ENCODE results near the gene RAB6B. TPM values are rescaled to one million over a fixed set of nuclear protein-coding genes. Genes with fewer than 3 reads are reported as not detected.

The RAB6B gene
- polyA plus RNA-seq, 1 donor from 2014 or later, result 57.5 TPM

DNA sequence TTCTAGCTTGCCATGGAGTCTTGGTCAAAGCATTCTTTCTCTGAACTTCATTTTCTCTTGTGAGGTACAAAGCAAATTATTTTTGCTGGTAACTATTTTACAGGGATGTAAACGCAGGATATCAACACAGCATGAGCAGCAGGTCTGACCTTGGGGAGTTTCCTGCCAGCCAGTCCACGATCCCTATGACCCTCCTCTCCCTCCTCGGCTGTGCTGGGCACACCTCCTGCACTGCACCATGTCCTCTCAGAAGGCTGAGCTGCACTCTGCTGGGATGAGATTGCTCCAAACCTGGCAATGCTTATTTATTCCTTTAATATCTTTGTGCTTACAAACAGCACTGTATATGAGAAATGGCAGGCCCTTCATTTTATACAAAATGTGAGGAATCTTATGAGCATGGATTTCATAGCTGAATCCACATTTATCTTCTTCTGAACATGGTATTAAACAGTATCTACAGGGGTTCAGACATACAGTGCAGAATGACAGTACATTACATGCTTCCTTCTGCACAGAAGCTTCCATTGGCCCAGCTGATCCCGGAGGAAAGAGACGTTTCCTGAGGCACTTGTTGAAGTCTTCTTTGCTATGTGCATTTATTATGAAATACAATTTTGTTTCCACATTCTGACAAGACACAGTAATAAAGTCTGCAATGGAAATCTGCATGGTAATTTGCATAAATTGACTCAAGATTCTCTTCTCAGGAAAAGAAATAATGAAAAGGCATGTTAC is 41.2 kb downstream of the RAB6B start:
- no peaks in the 10 kb centered on the region for H3K9me3 ChIP-seq (ENCODE audit: low read length)
- no peaks in the 10 kb centered on the region for H4K20me1 ChIP-seq (ENCODE audit: insufficient read depth)
- peak overlapping the region; percentile 18 for H3K27ac ChIP-seq (ENCODE audit: low read length)
- no peaks in the 10 kb centered on the region for H3F3A ChIP-seq (ENCODE audit: insufficient read depth, low read length, poor library complexity, severe bottlenecking)
- peak overlapping the region; percentile 30 for H3K4me3 ChIP-seq (ENCODE audit: low read length)
- H3K27me3 ChIP-seq (ENCODE audit: insufficient read depth, low read depth, low read length), result no peaks in the 10 kb centered on the region
- H3K79me2 ChIP-seq (replicated peaks; ENCODE audit: insufficient read depth, low read length), result no peaks in the 10 kb centered on the region
- H2AFZ ChIP-seq (ENCODE audit: low read depth, low read length), result no peak overlapping the region
- TF ChIP-seq EZH2 (IDR thresholded peaks at IDR 0.05; ENCODE audit: borderline replicate concordance, insufficient read depth, low read length, poor library complexity, severe bottlenecking), result no peak
- TF ChIP-seq, protein P1, sequence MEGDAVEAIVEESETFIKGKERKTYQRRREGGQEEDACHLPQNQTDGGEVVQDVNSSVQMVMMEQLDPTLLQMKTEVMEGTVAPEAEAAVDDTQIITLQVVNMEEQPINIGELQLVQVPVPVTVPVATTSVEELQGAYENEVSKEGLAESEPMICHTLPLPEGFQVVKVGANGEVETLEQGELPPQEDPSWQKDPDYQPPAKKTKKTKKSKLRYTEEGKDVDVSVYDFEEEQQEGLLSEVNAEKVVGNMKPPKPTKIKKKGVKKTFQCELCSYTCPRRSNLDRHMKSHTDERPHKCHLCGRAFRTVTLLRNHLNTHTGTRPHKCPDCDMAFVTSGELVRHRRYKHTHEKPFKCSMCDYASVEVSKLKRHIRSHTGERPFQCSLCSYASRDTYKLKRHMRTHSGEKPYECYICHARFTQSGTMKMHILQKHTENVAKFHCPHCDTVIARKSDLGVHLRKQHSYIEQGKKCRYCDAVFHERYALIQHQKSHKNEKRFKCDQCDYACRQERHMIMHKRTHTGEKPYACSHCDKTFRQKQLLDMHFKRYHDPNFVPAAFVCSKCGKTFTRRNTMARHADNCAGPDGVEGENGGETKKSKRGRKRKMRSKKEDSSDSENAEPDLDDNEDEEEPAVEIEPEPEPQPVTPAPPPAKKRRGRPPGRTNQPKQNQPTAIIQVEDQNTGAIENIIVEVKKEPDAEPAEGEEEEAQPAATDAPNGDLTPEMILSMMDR (IDR thresholded peaks at IDR 0.05; ENCODE audit: poor library complexity, severe bottlenecking), result no peak
- no peak for TF ChIP-seq EP300 (conservative IDR thresholded peaks at IDR 0.05; ENCODE audit: poor library complexity, severe bottlenecking)
- no peak for TF ChIP-seq RAD21 (conservative IDR thresholded peaks at IDR 0.05)
- TF ChIP-seq MXI1 (conservative IDR thresholded peaks at IDR 0.05; ENCODE audit: poor library complexity, severe bottlenecking), result no peak
- TF ChIP-seq POLR2AphosphoS5 (IDR thresholded peaks at IDR 0.05), result no peak
- TF ChIP-seq, protein P2, sequence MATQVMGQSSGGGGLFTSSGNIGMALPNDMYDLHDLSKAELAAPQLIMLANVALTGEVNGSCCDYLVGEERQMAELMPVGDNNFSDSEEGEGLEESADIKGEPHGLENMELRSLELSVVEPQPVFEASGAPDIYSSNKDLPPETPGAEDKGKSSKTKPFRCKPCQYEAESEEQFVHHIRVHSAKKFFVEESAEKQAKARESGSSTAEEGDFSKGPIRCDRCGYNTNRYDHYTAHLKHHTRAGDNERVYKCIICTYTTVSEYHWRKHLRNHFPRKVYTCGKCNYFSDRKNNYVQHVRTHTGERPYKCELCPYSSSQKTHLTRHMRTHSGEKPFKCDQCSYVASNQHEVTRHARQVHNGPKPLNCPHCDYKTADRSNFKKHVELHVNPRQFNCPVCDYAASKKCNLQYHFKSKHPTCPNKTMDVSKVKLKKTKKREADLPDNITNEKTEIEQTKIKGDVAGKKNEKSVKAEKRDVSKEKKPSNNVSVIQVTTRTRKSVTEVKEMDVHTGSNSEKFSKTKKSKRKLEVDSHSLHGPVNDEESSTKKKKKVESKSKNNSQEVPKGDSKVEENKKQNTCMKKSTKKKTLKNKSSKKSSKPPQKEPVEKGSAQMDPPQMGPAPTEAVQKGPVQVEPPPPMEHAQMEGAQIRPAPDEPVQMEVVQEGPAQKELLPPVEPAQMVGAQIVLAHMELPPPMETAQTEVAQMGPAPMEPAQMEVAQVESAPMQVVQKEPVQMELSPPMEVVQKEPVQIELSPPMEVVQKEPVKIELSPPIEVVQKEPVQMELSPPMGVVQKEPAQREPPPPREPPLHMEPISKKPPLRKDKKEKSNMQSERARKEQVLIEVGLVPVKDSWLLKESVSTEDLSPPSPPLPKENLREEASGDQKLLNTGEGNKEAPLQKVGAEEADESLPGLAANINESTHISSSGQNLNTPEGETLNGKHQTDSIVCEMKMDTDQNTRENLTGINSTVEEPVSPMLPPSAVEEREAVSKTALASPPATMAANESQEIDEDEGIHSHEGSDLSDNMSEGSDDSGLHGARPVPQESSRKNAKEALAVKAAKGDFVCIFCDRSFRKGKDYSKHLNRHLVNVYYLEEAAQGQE (IDR thresholded peaks at IDR 0.05; ENCODE audit: borderline replicate concordance), result no peak
- no peak for TF ChIP-seq SMC3 (conservative IDR thresholded peaks at IDR 0.05; ENCODE audit: poor library complexity)
- TF ChIP-seq TAF1 (IDR thresholded peaks at IDR 0.05; ENCODE audit: low read depth), result no peak
- H3K9ac ChIP-seq (ENCODE audit: low read length), result no peak overlapping the region
- no peaks in the 10 kb centered on the region for H3K9me2 ChIP-seq (ENCODE audit: insufficient read depth, low read length)
- no peaks in the 10 kb centered on the region for H3K36me3 ChIP-seq (ENCODE audit: insufficient read depth, low read length)
- H3K4me2 ChIP-seq (ENCODE audit: low read length), result no peak overlapping the region

DNA sequence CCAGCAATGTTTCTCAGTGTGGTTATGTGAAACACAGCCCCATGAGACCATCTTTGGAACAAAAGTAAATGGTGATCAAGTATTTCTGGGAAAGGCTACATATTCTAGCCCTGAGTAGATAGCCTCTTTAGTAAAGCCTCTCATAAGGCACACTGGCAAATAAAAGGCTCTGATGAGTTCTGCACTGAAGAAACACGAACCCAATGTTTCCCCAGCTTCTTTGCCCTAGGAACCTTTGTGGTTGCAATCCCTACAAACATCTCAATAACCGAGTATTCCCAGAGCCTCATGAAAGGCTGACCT is 41.8 kb downstream of the RAB6B start:
- Histone ChIP-seq H3K9ac (ENCODE audit: low read length) (no peak overlapping the region), H3K79me2 (replicated peaks; ENCODE audit: insufficient read depth, low read length) (no peaks in the 10 kb centered on the region), H3F3A (ENCODE audit: insufficient read depth, low read length, poor library complexity, severe bottlenecking) (no peaks in the 10 kb centered on the region), H3K9me2 (ENCODE audit: insufficient read depth, low read length) (no peaks in the 10 kb centered on the region), H3K36me3 (ENCODE audit: insufficient read depth, low read length) (no peaks in the 10 kb centered on the region), H4K20me1 (ENCODE audit: insufficient read depth) (no peaks in the 10 kb centered on the region), H3K4me2 (ENCODE audit: low read length) (no peak overlapping the region), H2AFZ (ENCODE audit: low read depth, low read length) (no peak overlapping the region), H3K9me3 (ENCODE audit: low read length) (no peaks in the 10 kb centered on the region), H3K27me3 (ENCODE audit: insufficient read depth, low read depth, low read length) (no peaks in the 10 kb centered on the region), H3K27ac (ENCODE audit: low read length) (no peak overlapping the region), H3K4me3 (ENCODE audit: low read length) (no peak overlapping the region)
- TF ChIP-seq SMC3 (conservative IDR thresholded peaks at IDR 0.05; ENCODE audit: poor library complexity) (no peak), MXI1 (conservative IDR thresholded peaks at IDR 0.05; ENCODE audit: poor library complexity, severe bottlenecking) (no peak), RAD21 (conservative IDR thresholded peaks at IDR 0.05) (no peak), POLR2AphosphoS5 (IDR thresholded peaks at IDR 0.05) (no peak), EP300 (conservative IDR thresholded peaks at IDR 0.05; ENCODE audit: poor library complexity, severe bottlenecking) (no peak), EZH2 (IDR thresholded peaks at IDR 0.05; ENCODE audit: borderline replicate concordance, insufficient read depth, low read length, poor library complexity, severe bottlenecking) (no peak), TAF1 (IDR thresholded peaks at IDR 0.05; ENCODE audit: low read depth) (no peak)
- TF ChIP-seq, protein P2 (IDR thresholded peaks at IDR 0.05; ENCODE audit: borderline replicate concordance), result no peak
- TF ChIP-seq, protein P1 (IDR thresholded peaks at IDR 0.05; ENCODE audit: poor library complexity, severe bottlenecking), result no peak
